GM23338 (cell line): ENCODE data around the gene ANKRD11. TPM values are rescaled to one million over a fixed set of nuclear protein-coding genes. Genes with fewer than 3 reads are reported as not detected.

Experiments
- CREB1 ChIP-seq: fragments of 250-450 bp; sonication (Bioruptor Pico); IDR thresholded peaks from 2 replicates; pipeline ENCODE4 v1.5.0; 2020; ENCODE audit warnings: low read depth, mild to moderate bottlenecking, moderate library complexity
- CTCF ChIP-seq, 2 experiments: fragments of 200-600 bp in 1 of 2; sonication (generic) in 1 of 2; conservative IDR thresholded peaks; 2 replicates each; pipeline versions ENCODE4 v1.5.1 to v1.6.1; 2016 to 2017; ENCODE audit warnings: antibody characterized with exemption in 2 of 2, low read depth in 2 of 2, mild to moderate bottlenecking in 2 of 2, moderate library complexity in 1 of 2
- EZH2 ChIP-seq: fragments of 200-600 bp; sonication (generic); IDR thresholded peaks from one replicate; pipeline ENCODE4 v1.8.0; 2017; ENCODE audit warnings: antibody characterized with exemption, mild to moderate bottlenecking, low read depth; ENCODE audit not compliant: unreplicated experiment
- EZH2phosphoT487 ChIP-seq: fragments of 200-600 bp; sonication (generic); IDR thresholded peaks from one replicate; pipeline ENCODE4 v1.8.1; 2018; ENCODE audit warnings: antibody characterized with exemption; ENCODE audit not compliant: unreplicated experiment
- JUNB ChIP-seq: IDR thresholded peaks from one replicate; pipeline ENCODE4 v1.6.1; 2016; ENCODE audit warnings: antibody characterized with exemption; ENCODE audit not compliant: unreplicated experiment
- NANOG ChIP-seq: IDR thresholded peaks from 2 replicates; pipeline ENCODE4 v1.6.1; 2016; ENCODE audit warnings: antibody characterized with exemption, borderline replicate concordance
- POLR2AphosphoS5 ChIP-seq: IDR thresholded peaks from 2 replicates; pipeline ENCODE4 v1.6.1; 2016; ENCODE audit warnings: antibody characterized with exemption, low read depth
- REST ChIP-seq: IDR thresholded peaks from one replicate; pipeline ENCODE4 v1.6.1; 2018; ENCODE audit warnings: antibody characterized with exemption; ENCODE audit not compliant: unreplicated experiment
- ZNF331 ChIP-seq: fragments of 250-450 bp; sonication (Bioruptor Pico); IDR thresholded peaks from 2 replicates; pipeline ENCODE4 v1.5.0; 2020; ENCODE audit warnings: low read depth, mild to moderate bottlenecking, moderate library complexity
- ZNF462 ChIP-seq: fragments of 250-450 bp; sonication (Bioruptor Pico); IDR thresholded peaks from 2 replicates; pipeline ENCODE4 v1.5.0; 2020; ENCODE audit warnings: mild to moderate bottlenecking, moderate library complexity
- polyA plus RNA-seq: library from polyadenylated mRNA; unstranded; fragments of >200 nt; fragmentation: Nextera tagmentation; extraction: Ambion mirVana; gene quantifications from 2 replicates; pipeline ENCODE4 v1.2.1, GENCODE V29; 2016
- total RNA-seq: library from RNA; depleted of rRNA; stranded (reverse); fragments of >200 nt; shearing (Covaris generic); gene quantifications from 2 replicates; pipeline ENCODE4 v1.2.3, GENCODE V29; 2014

Gene ANKRD11
- total and polyA plus RNA-seq, 2 experiments from 2014 or later = 130 to 159 TPM

GRCh38 chr16:89312194-89312593 lies 178.2 kb downstream of the ANKRD11 start (continued):
- TF ChIP-seq ZNF462 (CRISPR knock-in tag) (no peak), ZNF331 (CRISPR knock-in tag) (no peak), EZH2 (no peak), CTCF (conservative IDR thresholded peaks at IDR 0.05; ENCODE audit: low read depth in 2 of 2) (no peak), EZH2phosphoT487 (no peak), JUNB (no peak), REST (no peak), NANOG (no peak), CREB1 (no peak), POLR2AphosphoS5 (no peak)
